Measurements from ENCODE around the gene DNAJC16. TPM values are rescaled to one million over a fixed set of nuclear protein-coding genes. Genes with fewer than 3 reads are reported as not detected.

The DNAJC16 gene
- total and polyA plus RNA-seq, 2 of the 13 experiments (the other 11 are each of a cell fraction or from before 2014, with no cell fraction given) = 11.4 to 15.4 TPM

DNA sequence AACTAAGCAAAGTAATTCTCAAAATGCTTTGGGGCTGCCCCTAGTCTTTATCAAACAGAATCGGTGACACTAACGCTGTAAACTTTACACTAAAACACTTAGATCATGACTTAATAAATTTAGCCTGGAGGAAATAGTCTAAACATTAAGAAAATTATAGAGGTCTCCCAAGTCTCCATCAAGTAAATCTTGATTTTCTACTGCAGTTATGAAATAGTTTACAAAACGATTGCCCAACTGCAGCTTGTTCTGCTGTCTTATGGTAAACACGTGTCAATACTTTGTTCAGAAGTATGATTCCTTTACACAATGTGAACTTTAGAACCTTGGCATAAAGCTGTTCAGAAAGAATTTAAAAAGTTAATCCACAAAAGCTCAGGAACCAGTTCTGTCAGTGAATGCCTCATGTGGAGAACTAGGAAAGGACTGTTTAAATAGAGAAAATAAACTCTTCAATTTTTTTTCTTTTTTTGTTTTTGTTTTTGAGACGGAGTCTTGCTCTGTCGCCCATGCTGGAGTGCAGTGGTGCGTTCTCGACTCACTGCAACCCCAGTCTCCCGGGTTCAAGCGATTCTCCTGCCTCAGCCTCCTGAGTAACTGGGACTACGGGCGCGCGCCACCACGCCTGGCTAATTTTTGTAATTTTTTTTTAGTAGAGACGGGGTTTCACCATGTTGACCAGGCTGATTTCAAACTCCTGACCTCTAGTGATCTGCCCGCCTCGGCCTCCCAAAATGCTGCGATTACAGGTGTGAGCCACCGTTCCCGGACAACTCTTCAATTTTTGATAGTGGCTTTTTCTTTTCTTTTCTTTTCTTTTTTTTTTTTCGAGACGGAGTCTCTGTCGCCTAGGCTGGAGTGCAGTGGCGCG lies 92.2 kb downstream of the DNAJC16 start (continued):
- TF ChIP-seq TBL1XR1 (IDR thresholded peaks at IDR 0.05; ENCODE audit: borderline replicate concordance, low read length, partially characterized antibody) (peak; percentile 31), ZNF3 (CRISPR knock-in tag; IDR thresholded peaks at IDR 0.05) (peak; percentile 52; the same call in 1 of the 2 replicates), CEBPG (CRISPR knock-in tag; IDR thresholded peaks at IDR 0.05) (peak; percentile 99), RFXAP (CRISPR knock-in tag; IDR thresholded peaks at IDR 0.05; ENCODE audit: borderline replicate concordance) (no peak), ZNF180 (CRISPR knock-in tag; IDR thresholded peaks at IDR 0.05; ENCODE audit: borderline replicate concordance, low read depth) (no peak), SP5 (CRISPR knock-in tag; IDR thresholded peaks at IDR 0.05; ENCODE audit: borderline replicate concordance, low read depth) (peak; percentile 68; the same call in 1 of the 2 replicates), KLF16 (CRISPR knock-in tag; IDR thresholded peaks at IDR 0.05) (peak in 1 of 2 experiments; percentile 92; a peak in 2 of 4 replicates), EHMT2 (IDR thresholded peaks at IDR 0.05; ENCODE audit: borderline replicate concordance, low read depth, low read length) (no peak), MTF1 (CRISPR knock-in tag; IDR thresholded peaks at IDR 0.05) (no peak), SATB2 (CRISPR knock-in tag; IDR thresholded peaks at IDR 0.05) (0 out of 2 replicates have a peak, but pooled peaks have one; percentile 33), MNT (IDR thresholded peaks at IDR 0.05) (peak; percentile 79), KDM6A (CRISPR knock-in tag; IDR thresholded peaks at IDR 0.05; ENCODE audit: low read depth) (peak; percentile 66), ZNF205 (CRISPR knock-in tag; IDR thresholded peaks at IDR 0.05) (0 out of 2 replicates have a peak, but pooled peaks have one; percentile 45), ZSCAN21 (CRISPR knock-in tag; IDR thresholded peaks at IDR 0.05; ENCODE audit: borderline replicate concordance) (no peak), PHB2 (IDR thresholded peaks at IDR 0.05; ENCODE audit: partially characterized antibody) (no peak), ZNF484 (CRISPR knock-in tag; IDR thresholded peaks at IDR 0.05; ENCODE audit: borderline replicate concordance, low read depth) (no peak), WIZ (CRISPR knock-in tag; IDR thresholded peaks at IDR 0.05) (no peak), RFX5 (IDR thresholded peaks at IDR 0.05; ENCODE audit: low read depth, low read length) (no peak), ZBTB7B (CRISPR knock-in tag; IDR thresholded peaks at IDR 0.05) (peak; percentile 51; the same call in 1 of the 2 replicates), ASH2L (IDR thresholded peaks at IDR 0.05; ENCODE audit: insufficient read length, low read depth, low read length) (peak; percentile 87), SAFB2 (CRISPR knock-in tag; IDR thresholded peaks at IDR 0.05; ENCODE audit: borderline replicate concordance, low read depth) (no peak; the same call in 1 of the 2 replicates), ZSCAN25 (CRISPR knock-in tag; IDR thresholded peaks at IDR 0.05) (no peak), SOX6 (IDR thresholded peaks at IDR 0.05) (no peak), SOX6 (CRISPR knock-in tag; IDR thresholded peaks at IDR 0.05) (peak; percentile 96)
- TF ChIP-seq, protein P1, sequence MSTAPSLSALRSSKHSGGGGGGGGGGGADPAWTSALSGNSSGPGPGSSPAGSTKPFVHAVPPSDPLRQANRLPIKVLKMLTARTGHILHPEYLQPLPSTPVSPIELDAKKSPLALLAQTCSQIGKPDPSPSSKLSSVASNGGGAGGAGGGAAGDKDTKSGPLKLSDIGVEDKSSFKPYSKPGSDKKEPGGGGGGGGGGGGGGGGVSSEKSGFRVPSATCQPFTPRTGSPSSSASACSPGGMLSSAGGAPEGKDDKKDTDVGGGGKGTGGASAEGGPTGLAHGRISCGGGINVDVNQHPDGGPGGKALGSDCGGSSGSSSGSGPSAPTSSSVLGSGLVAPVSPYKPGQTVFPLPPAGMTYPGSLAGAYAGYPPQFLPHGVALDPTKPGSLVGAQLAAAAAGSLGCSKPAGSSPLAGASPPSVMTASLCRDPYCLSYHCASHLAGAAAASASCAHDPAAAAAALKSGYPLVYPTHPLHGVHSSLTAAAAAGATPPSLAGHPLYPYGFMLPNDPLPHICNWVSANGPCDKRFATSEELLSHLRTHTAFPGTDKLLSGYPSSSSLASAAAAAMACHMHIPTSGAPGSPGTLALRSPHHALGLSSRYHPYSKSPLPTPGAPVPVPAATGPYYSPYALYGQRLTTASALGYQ (CRISPR knock-in tag; IDR thresholded peaks at IDR 0.05) = no peak; the same call in none of the 2 replicates
- TF ChIP-seq, protein P2, sequence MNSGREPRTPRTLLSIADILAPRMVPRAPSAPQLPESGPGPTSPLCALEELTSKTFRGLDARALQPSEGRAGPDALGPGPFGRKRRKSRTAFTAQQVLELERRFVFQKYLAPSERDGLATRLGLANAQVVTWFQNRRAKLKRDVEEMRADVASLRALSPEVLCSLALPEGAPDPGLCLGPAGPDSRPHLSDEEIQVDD (CRISPR knock-in tag; IDR thresholded peaks at IDR 0.05; ENCODE audit: borderline replicate concordance) = no peak
- TF ChIP-seq, protein P3, sequence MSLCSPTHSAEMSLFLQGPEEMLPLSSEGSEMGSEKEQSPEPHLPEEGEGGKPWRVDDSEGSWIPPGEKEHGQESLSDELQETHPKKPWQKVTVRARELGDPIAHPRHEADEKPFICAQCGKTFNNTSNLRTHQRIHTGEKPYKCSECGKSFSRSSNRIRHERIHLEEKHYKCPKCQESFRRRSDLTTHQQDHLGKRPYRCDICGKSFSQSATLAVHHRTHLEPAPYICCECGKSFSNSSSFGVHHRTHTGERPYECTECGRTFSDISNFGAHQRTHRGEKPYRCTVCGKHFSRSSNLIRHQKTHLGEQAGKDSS (CRISPR knock-in tag; IDR thresholded peaks at IDR 0.05; ENCODE audit: borderline replicate concordance, low read depth) = no peak

All from HepG2 (cell line).